Astrocyte (in vitro differentiated cells and primary cell): ENCODE data around the gene MYH16.

Experiments used
- CTCF ChIP-seq: IDR thresholded peaks from 2 replicates; pipeline ENCODE4 v1.5.1; 2011; ENCODE audit warnings: low read depth, mild to moderate bottlenecking, inconsistent platforms, low read length, moderate library complexity; ENCODE audit not compliant: insufficient read depth
- EZH2 ChIP-seq: IDR thresholded peaks from 2 replicates; pipeline ENCODE4 v1.6.1; 2012; ENCODE audit warnings: mild to moderate bottlenecking, low read length, inconsistent platforms; ENCODE audit not compliant: insufficient read depth

GRCh38 chr7:99252166-99252895 lies 20.3 kb upstream of the MYH16 start:
- TF ChIP-seq EZH2 (no peak), CTCF (no peak)
